ENCODE data around the gene USP53. TPM values are rescaled to one million over a fixed set of nuclear protein-coding genes. Genes with fewer than 3 reads are reported as not detected.
A peak's percentile ranks its signal among the peaks of the same experiment; 100 is the strongest.
"Not testable (repeated sequence)": the region's sequence is repeated elsewhere in the genome, so short reads cannot be mapped to it uniquely, and the experiment has no call there.

Gene USP53
- total RNA-seq, 1 experiment from 2014 or later = 68.0 TPM

DNA sequence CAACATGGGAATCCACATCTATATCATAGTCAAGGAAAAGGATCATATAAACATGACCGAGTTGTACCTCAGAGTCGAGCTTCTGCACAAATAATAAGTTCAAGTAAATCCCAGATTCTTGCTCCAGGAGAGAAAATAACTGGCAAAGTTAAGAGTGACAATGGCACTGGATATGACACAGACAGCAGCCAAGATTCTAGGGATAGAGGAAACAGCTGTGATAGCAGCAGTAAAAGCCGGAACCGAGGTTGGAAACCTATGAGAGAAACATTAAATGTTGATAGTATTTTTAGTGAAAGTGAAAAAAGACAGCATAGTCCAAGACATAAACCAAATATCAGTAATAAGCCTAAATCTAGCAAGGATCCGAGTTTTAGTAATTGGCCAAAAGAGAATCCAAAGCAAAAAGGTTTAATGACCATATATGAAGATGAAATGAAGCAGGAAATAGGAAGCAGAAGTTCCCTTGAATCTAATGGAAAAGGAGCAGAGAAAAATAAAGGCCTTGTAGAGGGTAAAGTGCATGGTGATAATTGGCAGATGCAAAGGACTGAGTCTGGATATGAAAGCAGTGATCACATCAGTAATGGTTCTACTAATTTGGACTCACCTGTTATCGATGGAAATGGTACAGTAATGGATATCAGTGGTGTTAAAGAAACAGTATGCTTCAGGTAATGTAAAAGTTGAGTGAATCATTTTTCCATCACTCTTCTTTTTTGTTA lies 59.0 kb downstream of the USP53 start:
- ChIA-PET POLR2A (interaction anchor here (0.6 kb wide), 1 partner anchor 60 kb away, joined by 3 read pairs; no protein-coding TSS in a partner anchor), CTCF (interaction anchor here (0.8 to 1.8 kb wide), 3 partner anchors 101 to 229 kb away, joined by 3 to 7 read pairs (median 4); no protein-coding TSS in a partner anchor)
- peaks cover 6% of the 10 kb centered on the region for H3K4me1 Mint-ChIP-seq (ENCODE audit: insufficient read depth, unreplicated experiment)
- TF ChIP-seq, protein P1, sequence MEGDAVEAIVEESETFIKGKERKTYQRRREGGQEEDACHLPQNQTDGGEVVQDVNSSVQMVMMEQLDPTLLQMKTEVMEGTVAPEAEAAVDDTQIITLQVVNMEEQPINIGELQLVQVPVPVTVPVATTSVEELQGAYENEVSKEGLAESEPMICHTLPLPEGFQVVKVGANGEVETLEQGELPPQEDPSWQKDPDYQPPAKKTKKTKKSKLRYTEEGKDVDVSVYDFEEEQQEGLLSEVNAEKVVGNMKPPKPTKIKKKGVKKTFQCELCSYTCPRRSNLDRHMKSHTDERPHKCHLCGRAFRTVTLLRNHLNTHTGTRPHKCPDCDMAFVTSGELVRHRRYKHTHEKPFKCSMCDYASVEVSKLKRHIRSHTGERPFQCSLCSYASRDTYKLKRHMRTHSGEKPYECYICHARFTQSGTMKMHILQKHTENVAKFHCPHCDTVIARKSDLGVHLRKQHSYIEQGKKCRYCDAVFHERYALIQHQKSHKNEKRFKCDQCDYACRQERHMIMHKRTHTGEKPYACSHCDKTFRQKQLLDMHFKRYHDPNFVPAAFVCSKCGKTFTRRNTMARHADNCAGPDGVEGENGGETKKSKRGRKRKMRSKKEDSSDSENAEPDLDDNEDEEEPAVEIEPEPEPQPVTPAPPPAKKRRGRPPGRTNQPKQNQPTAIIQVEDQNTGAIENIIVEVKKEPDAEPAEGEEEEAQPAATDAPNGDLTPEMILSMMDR (IDR thresholded peaks at IDR 0.05; ENCODE audit: unreplicated experiment) = no peak
- no peak overlapping the region for H3K4me3 Mint-ChIP-seq (ENCODE audit: unreplicated experiment)
- H3K9me3 Mint-ChIP-seq (ENCODE audit: unreplicated experiment) = no peaks in the 10 kb centered on the region
- intact Hi-C loops (cut with micrococcal nuclease) = no loop called here
- H3K27ac Mint-ChIP-seq (ENCODE audit: low read depth, unreplicated experiment) = no peak overlapping the region
- no peaks in the 10 kb centered on the region for H3K27me3 Mint-ChIP-seq (ENCODE audit: insufficient read depth, unreplicated experiment)
- H3K36me3 Mint-ChIP-seq (ENCODE audit: insufficient read depth, unreplicated experiment) = peaks cover 52% of the 10 kb centered on the region
- DNase-seq (ENCODE audit: unreplicated experiment) = no peak
- TSS peak; percentile 58 for BruUV-seq (replicated peaks)

DNA sequence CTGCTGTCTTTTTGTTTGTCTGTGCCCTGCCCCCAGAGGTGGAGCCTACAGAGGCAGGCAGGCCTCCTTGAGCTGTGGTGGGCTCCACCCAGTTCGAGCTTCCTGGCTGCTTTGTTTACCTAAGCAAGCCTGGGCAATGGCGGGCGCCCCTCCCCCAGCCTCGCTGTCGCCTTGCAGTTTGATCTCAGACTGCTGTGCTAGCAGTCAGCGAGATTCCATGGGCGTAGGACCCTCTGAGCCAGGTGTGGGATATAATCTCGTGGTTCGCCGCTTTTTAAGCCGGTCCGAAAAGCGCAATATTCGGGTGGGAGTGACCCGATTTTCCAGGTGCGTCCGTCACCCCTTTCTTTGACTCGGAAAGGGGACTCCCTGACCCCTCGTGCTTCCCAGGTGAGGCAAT lies 67.0 kb downstream of the USP53 start:
- H3K27ac Mint-ChIP-seq (ENCODE audit: low read depth, unreplicated experiment); H3K9me3 Mint-ChIP-seq (ENCODE audit: unreplicated experiment); DNase-seq (ENCODE audit: unreplicated experiment); H3K4me3 Mint-ChIP-seq (ENCODE audit: unreplicated experiment); CTCF ChIA-PET; H3K27me3 Mint-ChIP-seq (ENCODE audit: insufficient read depth, unreplicated experiment); POLR2A ChIA-PET; intact Hi-C loops (cut with micrococcal nuclease); BruUV-seq (replicated peaks): not testable (repeated sequence)
- H3K4me1 Mint-ChIP-seq (ENCODE audit: insufficient read depth, unreplicated experiment) = peaks cover 12% of the 10 kb centered on the region
- peaks cover 11% of the 10 kb centered on the region for H3K36me3 Mint-ChIP-seq (ENCODE audit: insufficient read depth, unreplicated experiment)

DNA sequence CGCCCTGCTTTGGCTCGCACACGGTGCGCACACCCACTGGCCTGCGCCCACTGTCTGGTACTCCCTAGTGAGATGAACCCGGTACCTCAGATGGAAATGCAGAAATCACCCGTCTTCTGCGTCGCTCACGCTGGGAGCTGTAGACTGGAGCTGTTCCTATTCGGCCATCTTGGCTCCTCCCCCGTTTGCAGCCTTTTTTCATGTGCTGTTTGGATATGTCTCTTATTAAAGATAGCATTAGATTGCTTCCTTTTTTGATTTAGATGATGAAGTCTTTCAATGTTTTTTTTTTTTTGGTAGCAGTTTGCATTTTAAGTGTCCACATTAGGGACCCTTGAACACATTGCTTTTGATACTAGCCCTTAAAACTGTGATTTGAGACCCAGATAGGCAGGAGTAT lies 67.4 kb downstream of the USP53 start:
- DNase-seq (ENCODE audit: unreplicated experiment); CTCF ChIA-PET; H3K27ac Mint-ChIP-seq (ENCODE audit: low read depth, unreplicated experiment); H3K9me3 Mint-ChIP-seq (ENCODE audit: unreplicated experiment); H3K4me3 Mint-ChIP-seq (ENCODE audit: unreplicated experiment); intact Hi-C loops (cut with micrococcal nuclease); POLR2A ChIA-PET; H3K27me3 Mint-ChIP-seq (ENCODE audit: insufficient read depth, unreplicated experiment); BruUV-seq (replicated peaks): not testable (repeated sequence)
- H3K36me3 Mint-ChIP-seq (ENCODE audit: insufficient read depth, unreplicated experiment) = peaks cover 11% of the 10 kb centered on the region
- H3K4me1 Mint-ChIP-seq (ENCODE audit: insufficient read depth, unreplicated experiment) = peaks cover 15% of the 10 kb centered on the region

DNA sequence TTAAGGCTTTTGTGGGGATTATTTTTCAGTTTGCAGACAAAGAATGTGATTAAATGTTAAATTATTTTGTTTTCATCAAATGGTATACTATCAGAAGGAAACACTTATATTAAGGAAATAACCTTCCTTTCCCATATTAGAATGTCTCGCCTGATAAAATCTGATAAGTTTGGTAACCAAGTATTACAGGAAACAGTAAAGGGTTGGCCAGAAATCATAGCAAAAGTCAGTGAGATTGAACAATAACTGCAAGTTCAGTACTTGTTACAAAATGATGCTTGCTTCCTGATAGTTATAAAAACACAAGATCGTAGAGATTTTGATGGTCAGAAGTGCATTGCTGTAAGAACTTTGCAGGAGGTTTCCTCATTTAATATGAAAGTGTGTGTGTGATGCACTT lies 68.9 kb downstream of the USP53 start:
- CTCF ChIA-PET = no interaction called here

More for the DNA sequence above, 68.9 kb downstream of the USP53 start:
- intact Hi-C loops (cut with micrococcal nuclease) = no loop called here
- Mint-ChIP-seq H3K27ac (ENCODE audit: low read depth, unreplicated experiment) (no peak overlapping the region), H3K9me3 (ENCODE audit: unreplicated experiment) (no peaks in the 10 kb centered on the region), H3K27me3 (ENCODE audit: insufficient read depth, unreplicated experiment) (no peaks in the 10 kb centered on the region), H3K4me3 (ENCODE audit: unreplicated experiment) (no peak overlapping the region), H3K4me1 (ENCODE audit: insufficient read depth, unreplicated experiment) (peaks cover 18% of the 10 kb centered on the region), H3K36me3 (ENCODE audit: insufficient read depth, unreplicated experiment) (peaks cover 7% of the 10 kb centered on the region)
- BruUV-seq (replicated peaks) = no TSS peak
- TF ChIP-seq, protein P1 (IDR thresholded peaks at IDR 0.05; ENCODE audit: unreplicated experiment) = no peak
- DNase-seq (ENCODE audit: unreplicated experiment) = no peak
- POLR2A ChIA-PET = interaction anchor here (1.5 kb wide), 1 partner anchor 18 kb away, joined by 7 read pairs; no protein-coding TSS in a partner anchor
